ENCODE measurements around the gene GNLY.

GNLY gene

GRCh38 chr2:85681776-85682175 lies 12.4 kb upstream of the GNLY start:
- no peak for DNase-seq (ENCODE audit: low read depth in 2 of 2, low spot score in 1 of 2)

GRCh38 chr2:85682378-85682777 lies 11.8 kb upstream of the GNLY start:
- DNase-seq (ENCODE audit: low read depth in 2 of 2, low spot score in 1 of 2), result no peak

GRCh38 chr2:85684380-85684779 lies 9.8 kb upstream of the GNLY start:
- no peak for DNase-seq (ENCODE audit: low read depth in 2 of 2, low spot score in 1 of 2)

GRCh38 chr2:85684806-85685205 lies 9.4 kb upstream of the GNLY start:
- DNase-seq (ENCODE audit: low read depth in 2 of 2, low spot score in 1 of 2), result no peak

GRCh38 chr2:85690932-85691331 lies 3.2 kb upstream of the GNLY start:
- DNase-seq (ENCODE audit: low read depth in 2 of 2, low spot score in 1 of 2), result no peak

GRCh38 chr2:85692039-85692645 lies 2.0 kb upstream of the GNLY start:
- no peak for DNase-seq (ENCODE audit: low read depth in 2 of 2, low spot score in 1 of 2)

- no peak for DNase-seq (ENCODE audit: low read depth in 2 of 2, low spot score in 1 of 2)
These were observed 963 bp downstream of the GNLY start for GRCh38 chr2:85695121-85695520.

DNA sequence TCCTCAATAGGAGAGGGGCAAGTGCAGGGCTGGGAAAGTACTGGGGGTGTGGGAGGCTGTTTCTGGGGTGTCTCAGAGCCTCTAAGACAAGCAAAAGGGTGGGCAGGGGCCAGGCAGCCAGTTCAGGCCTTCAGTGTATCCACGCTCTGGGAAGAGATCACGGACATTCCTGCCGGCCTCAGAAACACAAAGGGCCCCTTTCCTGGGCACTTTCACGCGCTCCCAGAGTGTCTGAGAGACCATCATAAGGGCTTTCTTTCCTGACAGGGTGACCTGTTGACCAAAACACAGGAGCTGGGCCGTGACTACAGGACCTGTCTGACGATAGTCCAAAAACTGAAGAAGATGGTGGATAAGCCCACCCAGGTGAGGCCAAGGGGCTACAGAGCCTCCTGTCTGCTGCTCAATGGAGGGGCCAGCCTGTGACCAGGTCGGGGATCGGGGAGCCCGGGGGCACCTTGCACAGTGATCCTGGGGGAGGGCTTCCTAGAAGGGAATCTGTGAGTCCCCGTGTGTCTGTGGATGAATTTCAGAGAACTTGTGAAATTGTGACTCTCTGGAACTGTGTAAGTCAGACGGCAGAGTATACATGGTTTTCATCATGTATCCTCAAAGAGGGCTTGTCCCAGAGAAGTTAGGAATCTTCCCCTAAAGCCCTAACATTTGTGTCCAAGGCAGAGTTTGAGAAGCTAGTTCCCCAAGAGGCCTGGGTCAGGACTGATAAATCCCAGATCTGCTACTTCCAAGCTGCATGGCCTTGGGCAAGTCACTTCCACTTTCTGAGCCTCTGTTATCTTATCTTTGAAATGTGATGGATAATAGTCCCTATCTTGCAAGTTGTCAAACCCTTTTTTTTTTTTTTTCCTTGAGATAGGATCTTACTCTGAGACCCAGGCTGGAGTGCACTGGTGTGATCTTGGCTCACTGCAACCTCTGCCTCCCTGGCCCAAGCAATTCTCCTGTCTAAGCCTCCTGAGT lies 1.8 kb downstream of the GNLY start:
- DNase-seq (ENCODE audit: low read depth in 2 of 2, low spot score in 1 of 2), result no peak

DNA sequence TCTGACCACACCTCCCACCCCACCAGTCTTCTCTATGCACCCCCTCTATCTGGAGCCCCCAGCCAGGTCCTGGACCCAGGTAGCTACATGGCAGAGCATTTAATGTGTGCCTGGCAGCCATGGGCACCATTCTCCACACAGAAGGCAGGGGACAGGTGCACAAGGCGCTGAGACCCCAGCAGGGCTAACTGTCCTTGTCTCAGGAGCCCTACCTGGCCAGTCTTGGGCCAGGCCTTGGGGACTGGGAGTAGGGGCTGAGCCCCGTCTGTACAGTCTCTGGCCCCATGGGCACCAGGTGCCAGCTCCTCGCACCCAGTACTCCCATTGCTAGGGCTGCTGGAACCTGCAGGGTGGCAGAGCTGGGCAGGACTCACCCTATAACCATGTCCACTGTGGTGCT lies 2.9 kb downstream of the GNLY start:
- no peak for DNase-seq (ENCODE audit: low read depth in 2 of 2, low spot score in 1 of 2)

- DNase-seq (ENCODE audit: low read depth in 2 of 2, low spot score in 1 of 2), result no peak
These were observed 3.6 kb downstream of the GNLY start for GRCh38 chr2:85697716-85698115.

- DNase-seq (ENCODE audit: low read depth in 2 of 2, low spot score in 1 of 2), result no peak
These were observed 4.2 kb downstream of the GNLY start for GRCh38 chr2:85698184-85698879.

DNA sequence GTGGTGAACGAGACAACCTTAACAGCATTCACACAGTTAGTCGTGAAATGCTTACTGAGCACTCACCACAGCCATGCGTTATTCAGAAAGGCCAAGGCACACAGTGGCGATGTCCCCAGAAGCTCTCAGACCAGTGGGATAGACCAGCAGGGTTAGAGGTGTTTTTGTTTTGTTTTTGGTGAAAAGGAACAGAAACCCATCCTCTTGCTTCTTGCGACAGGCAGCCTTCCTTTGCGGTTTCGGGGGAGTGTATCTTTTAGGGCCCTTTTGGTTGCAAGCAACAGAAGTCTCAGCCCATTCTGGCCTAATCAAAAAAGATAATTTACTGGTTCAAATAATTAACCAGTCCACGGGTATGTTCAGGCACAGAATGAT lies 4.7 kb downstream of the GNLY start:
- no peak for DNase-seq (ENCODE audit: low read depth in 2 of 2, low spot score in 1 of 2)

DNA sequence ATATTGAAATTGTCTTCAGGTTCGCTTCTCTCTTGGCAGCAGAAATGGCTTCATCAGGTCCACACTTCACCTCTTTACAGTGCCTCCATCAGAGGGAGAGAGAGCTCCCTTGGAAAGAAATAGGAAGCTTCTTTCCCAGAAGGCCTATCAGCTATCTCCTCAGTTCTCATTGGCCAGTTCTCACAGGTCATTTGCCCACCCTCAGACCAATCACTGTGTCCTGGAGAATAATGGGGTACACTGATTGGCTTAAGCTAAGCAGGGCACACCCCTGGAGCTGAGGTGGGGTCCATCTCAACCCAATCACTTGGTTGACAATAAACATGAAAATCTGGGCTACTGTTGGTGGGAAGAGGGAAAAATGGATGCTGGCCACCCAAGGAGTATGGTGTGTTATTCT lies 5.2 kb downstream of the GNLY start:
- DNase-seq (ENCODE audit: low read depth in 2 of 2, low spot score in 1 of 2), result no peak

DNA sequence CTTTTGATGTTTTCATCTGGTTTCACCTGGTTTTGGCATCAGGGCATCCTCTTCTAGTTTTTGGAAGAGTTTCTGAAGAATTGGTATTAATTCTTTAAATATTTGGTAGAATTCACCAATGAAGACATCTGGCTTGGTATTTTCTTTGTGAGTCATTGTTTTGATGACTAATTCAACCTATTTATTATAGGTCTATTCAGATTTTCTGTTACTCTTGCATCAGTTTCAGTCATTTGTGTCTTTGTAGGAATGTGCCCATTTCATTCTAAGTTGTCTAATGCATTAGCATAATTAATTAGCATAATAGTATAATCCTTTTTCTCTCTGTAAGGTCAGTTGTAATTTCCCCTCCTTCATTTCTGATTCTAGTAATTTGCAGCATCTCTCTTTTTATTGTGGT lies 8.0 kb downstream of the GNLY start:
- no peak for DNase-seq (ENCODE audit: low read depth in 2 of 2, low spot score in 1 of 2)

- no peak for DNase-seq (ENCODE audit: low read depth in 2 of 2, low spot score in 1 of 2)
These were observed 8.6 kb downstream of the GNLY start for GRCh38 chr2:85702800-85703199.

GRCh38 chr2:85703329-85703728 lies 9.2 kb downstream of the GNLY start:
- DNase-seq (ENCODE audit: low read depth in 2 of 2, low spot score in 1 of 2), result no peak

GRCh38 chr2:85704038-85704437 lies 9.9 kb downstream of the GNLY start:
- no peak for DNase-seq (ENCODE audit: low read depth in 2 of 2, low spot score in 1 of 2)

DNA sequence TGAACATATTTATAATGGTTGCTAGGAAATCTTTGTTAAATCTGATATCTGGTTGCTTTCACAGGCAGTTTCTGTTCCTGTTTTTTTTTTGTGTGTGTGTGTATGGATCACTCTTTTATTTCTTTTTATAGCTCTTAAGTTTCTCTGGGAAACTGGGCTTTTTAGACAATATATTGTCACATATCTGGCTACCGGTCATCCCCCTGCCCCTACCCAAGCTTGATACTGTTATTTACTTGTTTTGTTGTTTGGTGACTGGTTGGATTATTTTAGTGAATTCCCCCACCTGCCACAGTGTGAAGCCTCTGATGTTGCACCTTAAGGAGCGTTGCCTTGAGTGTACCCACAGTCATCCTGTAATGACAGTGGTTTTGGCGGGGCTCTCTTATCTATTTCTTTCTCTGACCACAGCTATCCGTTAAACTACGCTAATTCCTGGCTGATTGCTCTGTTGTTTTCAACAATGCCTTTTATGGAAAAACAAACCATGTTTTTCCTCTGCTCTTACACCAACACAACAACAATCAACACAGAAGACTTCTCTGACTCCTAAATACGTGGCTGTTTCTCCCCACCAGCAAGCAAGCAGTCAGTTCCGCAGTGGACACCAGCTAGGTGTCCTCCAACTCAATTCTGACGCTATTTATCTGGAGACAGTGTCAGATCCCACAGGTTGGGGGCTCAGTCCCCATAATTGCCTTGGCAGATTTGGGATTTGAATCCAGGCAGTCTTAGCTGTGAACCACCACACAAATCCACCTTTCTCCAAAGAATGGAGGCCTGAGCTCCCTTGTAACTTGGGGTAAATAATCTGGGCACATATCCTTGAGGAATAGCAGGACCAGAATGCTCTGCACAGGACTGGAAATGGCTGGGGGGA lies 10.9 kb downstream of the GNLY start:
- DNase-seq (ENCODE audit: low read depth in 2 of 2, low spot score in 1 of 2), result peak in 1 of 2 donors; percentile 36

DNA sequence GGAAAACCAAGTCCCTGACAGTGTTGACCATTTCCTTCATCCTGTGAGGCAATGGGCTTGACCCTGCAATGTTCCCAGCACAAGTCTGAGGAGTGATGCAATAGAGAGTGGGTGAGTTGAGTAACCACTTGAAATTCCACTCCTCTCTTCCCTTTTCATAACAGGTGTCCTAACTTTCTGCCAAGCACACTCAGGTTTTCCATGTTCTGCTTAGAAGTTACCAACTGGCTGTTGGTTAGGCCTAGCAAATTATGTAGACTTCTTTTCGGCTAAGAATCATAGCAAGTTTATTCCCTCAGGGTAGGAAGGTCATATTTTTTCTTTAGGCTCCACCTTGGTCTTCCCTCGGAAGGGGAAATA lies 11.5 kb downstream of the GNLY start:
- no peak for DNase-seq (ENCODE audit: low read depth in 2 of 2, low spot score in 1 of 2)

DNA sequence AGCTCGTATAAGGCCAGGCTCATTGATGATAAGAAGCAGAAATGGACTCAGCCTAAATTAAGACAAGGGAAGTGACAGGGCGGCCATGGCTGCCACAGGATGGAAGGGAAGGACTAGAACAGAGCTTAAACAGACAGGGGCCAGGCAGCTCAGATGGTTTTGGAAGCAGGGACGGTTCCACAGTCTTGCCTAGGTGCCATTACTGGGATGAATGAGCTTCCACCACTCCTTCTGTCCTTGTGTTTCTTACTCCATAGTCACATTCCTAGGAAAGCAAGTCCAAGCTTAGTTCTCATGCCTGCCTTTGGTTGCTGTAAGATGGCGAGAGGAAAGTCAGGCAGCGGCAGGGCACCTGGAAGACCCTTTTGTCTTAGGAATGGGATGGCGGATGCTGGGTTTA lies 11.9 kb downstream of the GNLY start:
- DNase-seq (ENCODE audit: low read depth in 2 of 2, low spot score in 1 of 2), result no peak

DNA sequence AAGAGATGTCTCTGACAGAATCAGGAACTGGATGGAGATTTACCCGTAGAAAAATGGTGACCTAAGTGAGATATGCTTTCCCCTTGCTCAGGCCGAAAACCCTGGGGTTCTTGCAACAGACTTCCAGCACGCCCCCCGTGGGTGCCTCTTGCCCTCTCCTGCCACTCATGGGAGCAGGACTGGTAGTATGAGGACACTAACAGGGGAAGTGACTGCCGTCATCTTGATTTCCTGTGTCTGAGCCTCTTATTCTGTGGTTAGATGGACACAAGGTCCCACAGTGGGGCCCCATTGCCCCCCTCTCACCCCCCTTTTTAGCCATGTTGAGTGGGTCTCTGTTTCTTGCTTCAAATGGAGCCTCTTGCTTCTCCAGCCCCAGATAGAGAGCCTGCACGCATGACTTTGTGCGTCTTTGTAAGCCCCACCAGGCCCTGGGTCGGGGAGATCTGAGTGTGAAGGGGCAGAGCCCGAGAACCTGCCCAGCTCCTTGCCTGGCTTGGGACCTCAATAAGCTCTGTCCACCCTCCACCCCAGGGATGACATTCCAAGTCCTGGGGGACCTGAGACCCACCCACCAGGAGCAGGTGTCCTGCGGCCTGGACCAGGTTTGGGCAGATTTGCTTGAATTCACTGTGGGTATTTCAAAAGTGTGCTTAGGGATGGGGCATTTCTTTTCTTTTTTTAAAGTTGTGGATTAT lies 12.6 kb downstream of the GNLY start:
- no peak for DNase-seq (ENCODE audit: low read depth in 2 of 2, low spot score in 1 of 2)
